SU-DHL-6 (cell line): ENCODE results near the gene CORO1C.
"Not testable (repeated sequence)": the region's sequence is repeated elsewhere in the genome, so short reads cannot be mapped to it uniquely, and the experiment has no call there.

Experiments
- H2AFZ ChIP-seq: fragments of 200-600 bp; sonication (generic); 2 replicates; pipeline ENCODE4 v1.6.1; 2014; ENCODE audit warnings: low read depth, mild to moderate bottlenecking, moderate library complexity, mixed read lengths, antibody characterized with exemption, low read length; ENCODE audit not compliant: severe bottlenecking
- H3F3A ChIP-seq: fragments of 200-600 bp; shearing (Covaris generic); 2 replicates; pipeline ENCODE4 v1.6.0; 2016; ENCODE audit warnings: antibody characterized with exemption, mild to moderate bottlenecking; ENCODE audit not compliant: insufficient read depth
- H3K27ac ChIP-seq: fragments of 200-600 bp; sonication (generic); 2 replicates; pipeline ENCODE4 v1.5.1; 2016; ENCODE audit warnings: low read depth, mild to moderate bottlenecking, low read length, moderate library complexity, mixed read lengths
- H3K27me3 ChIP-seq: fragments of 200-600 bp; sonication (generic), shearing (Covaris generic); 2 replicates; pipeline ENCODE4 v1.6.0; 2014; ENCODE audit warnings: mild to moderate bottlenecking, low read length
- H3K36me3 ChIP-seq: fragments of 200-600 bp; sonication (generic); 2 replicates; pipeline ENCODE4 v1.6.1; 2014; ENCODE audit warnings: mild to moderate bottlenecking, low read length, mixed read lengths
- H3K4me2 ChIP-seq: fragments of 300-600, 200-600 bp; shearing (Covaris generic), sonication (generic); 2 replicates; pipeline ENCODE4 v1.6.0; 2014; ENCODE audit warnings: low read length, low read depth, mild to moderate bottlenecking; ENCODE audit not compliant: poor library complexity, severe bottlenecking
- H3K4me3 ChIP-seq: fragments of 200-600 bp; sonication (generic); 2 replicates; pipeline ENCODE4 v1.5.1; 2014; ENCODE audit warnings: antibody characterized with exemption, low read length, mild to moderate bottlenecking, mixed read lengths; ENCODE audit not compliant: insufficient read depth, poor library complexity, severe bottlenecking
- H3K79me2 ChIP-seq: fragments of 200-600 bp; sonication (generic); 2 replicates; pipeline ENCODE4 v1.6.1; 2014; ENCODE audit warnings: mild to moderate bottlenecking, low read length, moderate library complexity; ENCODE audit not compliant: insufficient read depth
- H3K9ac ChIP-seq: fragments of 200-600 bp; sonication (generic); 2 replicates; pipeline ENCODE4 v1.7.0; 2014; ENCODE audit warnings: mild to moderate bottlenecking, low read length
- H3K9me2 ChIP-seq: fragments of 200-600 bp; sonication (generic); replicated peaks from 2 replicates; pipeline ENCODE4 v1.6.1; 2014; ENCODE audit warnings: low read length; ENCODE audit not compliant: insufficient read depth
- H3K9me3 ChIP-seq: fragments of 200-600 bp; sonication (generic); 2 replicates; pipeline ENCODE4 v1.6.1; 2014; ENCODE audit warnings: low read length, mixed read lengths; ENCODE audit not compliant: insufficient read depth
- H4K20me1 ChIP-seq: fragments of 200-600 bp; sonication (generic); 2 replicates; pipeline ENCODE4 v1.6.1; 2014; ENCODE audit warnings: low read depth, mild to moderate bottlenecking, antibody characterized with exemption, low read length, moderate library complexity, mixed read lengths
- CTCF ChIP-seq: fragments of 200-600 bp; sonication (generic); IDR thresholded peaks from one replicate; pipeline ENCODE4 v1.5.1; 2017; ENCODE audit warnings: antibody characterized with exemption, mild to moderate bottlenecking, low read length, moderate library complexity; ENCODE audit not compliant: insufficient read depth, poor library complexity, severe bottlenecking
- EZH2phosphoT487 ChIP-seq: fragments of 200-600 bp; sonication (generic), shearing (Covaris generic); conservative IDR thresholded peaks from 2 replicates; pipeline ENCODE4 v1.6.1; 2018; ENCODE audit warnings: mild to moderate bottlenecking, antibody characterized with exemption, low read length, moderate library complexity, mixed read lengths

CORO1C gene

DNA sequence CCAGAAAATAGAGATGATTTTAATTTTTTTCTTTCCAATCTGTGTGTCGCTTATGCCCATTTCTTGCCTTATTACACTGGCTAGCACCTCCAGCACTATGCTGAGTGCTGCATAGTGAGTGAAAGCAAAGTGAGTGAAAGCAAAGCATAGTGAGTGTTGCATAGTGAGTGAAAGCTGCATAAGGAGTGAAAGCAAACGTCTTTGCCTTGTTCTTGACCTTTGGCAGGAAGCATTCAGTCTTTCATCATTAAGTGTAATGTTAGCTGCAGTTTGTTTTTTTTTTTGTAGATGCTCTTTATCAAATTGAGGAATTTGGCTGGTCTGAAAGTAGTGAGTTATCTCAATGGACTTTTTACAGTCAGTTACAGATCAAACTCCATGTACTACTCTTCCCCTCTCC lies 6.9 kb upstream of the CORO1C start:
- H4K20me1 ChIP-seq = no peaks in the 10 kb centered on the region
- H3F3A ChIP-seq = no peaks in the 10 kb centered on the region
- no peaks in the 10 kb centered on the region for H3K9me3 ChIP-seq
- H3K4me3 ChIP-seq = no peak overlapping the region
- TF ChIP-seq CTCF = no peak
- no peak for TF ChIP-seq EZH2phosphoT487
- H3K27me3 ChIP-seq = no peaks in the 10 kb centered on the region
- H3K9ac ChIP-seq = no peak overlapping the region
- H2AFZ ChIP-seq = no peak overlapping the region
- H3K27ac ChIP-seq = no peak overlapping the region
- no peak overlapping the region for H3K4me2 ChIP-seq
- H3K9me2 ChIP-seq = no peaks in the 10 kb centered on the region
- no peaks in the 10 kb centered on the region for H3K79me2 ChIP-seq
- H3K36me3 ChIP-seq = no peaks in the 10 kb centered on the region

GRCh38 chr12:108735855-108736254 lies 4.5 kb upstream of the CORO1C start:
- no peak for TF ChIP-seq EZH2phosphoT487
- TF ChIP-seq CTCF = no peak
- H3K27ac ChIP-seq = no peak overlapping the region

DNA sequence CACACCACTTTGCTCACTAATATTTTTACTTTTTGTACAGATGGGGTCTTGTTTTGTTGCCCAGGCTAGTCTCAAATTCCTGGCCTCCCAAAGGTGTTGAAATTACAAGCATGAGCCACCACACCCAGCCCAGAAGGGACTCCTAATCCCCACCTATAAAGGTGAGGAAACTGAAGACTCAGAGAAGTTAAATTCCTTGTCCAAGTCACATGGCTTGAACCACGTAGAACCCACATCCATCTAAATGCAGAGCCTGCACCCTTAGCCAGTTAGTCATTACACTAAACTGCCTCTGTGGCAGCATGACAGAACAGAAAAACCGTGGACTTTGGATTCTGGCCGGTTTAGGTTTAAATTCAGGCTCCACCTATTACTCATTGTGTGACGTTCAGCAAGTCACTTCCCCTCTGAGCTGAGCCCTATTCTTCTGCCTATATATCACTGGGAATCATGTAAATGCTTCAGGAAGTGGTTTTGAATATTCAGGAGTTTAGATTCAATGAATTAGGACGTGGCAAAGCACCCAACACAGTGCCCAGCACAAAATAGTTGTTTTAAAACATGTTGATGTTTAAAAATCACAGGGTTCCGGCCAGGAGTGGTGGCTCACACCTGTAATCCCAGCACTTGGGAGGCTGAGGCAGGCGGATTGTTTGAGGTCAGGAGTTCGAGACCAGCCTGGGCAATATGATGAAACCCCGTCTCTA lies 3.0 kb upstream of the CORO1C start:
- TF ChIP-seq EZH2phosphoT487 (no peak), CTCF (no peak)
- H3K27ac ChIP-seq = no peak overlapping the region
- no peaks in the 10 kb centered on the region for H3K27me3 ChIP-seq
- no peak overlapping the region for H3K9ac ChIP-seq
- H3K36me3 ChIP-seq = no peaks in the 10 kb centered on the region
- H3K9me3 ChIP-seq = no peaks in the 10 kb centered on the region
- no peaks in the 10 kb centered on the region for H3K9me2 ChIP-seq
- H3K79me2 ChIP-seq = no peaks in the 10 kb centered on the region
- H4K20me1 ChIP-seq = no peaks in the 10 kb centered on the region
- no peak overlapping the region for H3K4me2 ChIP-seq
- H3K4me3 ChIP-seq = no peak overlapping the region
- H2AFZ ChIP-seq = no peak overlapping the region
- H3F3A ChIP-seq = peaks cover 19% of the 10 kb centered on the region

More at GRCh38 chr12:108735855-108736254, 4.5 kb upstream of the CORO1C start:
- Histone ChIP-seq H3K4me2 (no peak overlapping the region), H3K4me3 (no peak overlapping the region), H4K20me1 (no peaks in the 10 kb centered on the region), H3K79me2 (no peaks in the 10 kb centered on the region), H3F3A (peaks cover 9% of the 10 kb centered on the region), H3K27me3 (no peaks in the 10 kb centered on the region), H3K36me3 (no peaks in the 10 kb centered on the region), H2AFZ (no peak overlapping the region), H3K9me2 (no peaks in the 10 kb centered on the region), H3K9me3 (no peaks in the 10 kb centered on the region), H3K9ac (no peak overlapping the region)

GRCh38 chr12:108733230-108733531 lies 1.9 kb upstream of the CORO1C start:
- H3K9me2 ChIP-seq, H3K27ac ChIP-seq, H3K9ac ChIP-seq, H3K9me3 ChIP-seq, H3K4me2 ChIP-seq, H2AFZ ChIP-seq, H3K36me3 ChIP-seq, H4K20me1 ChIP-seq, H3K4me3 ChIP-seq, H3K79me2 ChIP-seq, H3K27me3 ChIP-seq: not testable (repeated sequence)
- peaks cover 19% of the 10 kb centered on the region for H3F3A ChIP-seq
